ENCODE measurements around the gene KCNG2. TPM values are rescaled to one million over a fixed set of nuclear protein-coding genes. Genes with fewer than 3 reads are reported as not detected.

Gene KCNG2
- total RNA-seq, 1 donor from 2014 or later: not detected

- peaks cover 13% of the 10 kb centered on the region for H3K36me3 Mint-ChIP-seq (ENCODE audit: low read depth)
- peaks cover 57% of the 10 kb centered on the region for H3K9me3 Mint-ChIP-seq (ENCODE audit: low read depth)
- no peak for TF ChIP-seq CTCF (IDR thresholded peaks at IDR 0.05)
- H3K4me3 Mint-ChIP-seq (ENCODE audit: unreplicated experiment): no peak overlapping the region
- no peaks in the 10 kb centered on the region for H3K27me3 Mint-ChIP-seq (ENCODE audit: low read depth)
- DNase-seq (ENCODE audit: low spot score): no peak
- no peak overlapping the region for H3K27ac Mint-ChIP-seq (ENCODE audit: unreplicated experiment)
- no peaks in the 10 kb centered on the region for H3K4me1 Mint-ChIP-seq (ENCODE audit: low read depth)
These were observed 91.8 kb downstream of the KCNG2 start for GRCh38 chr18:79889569-79889968.

GRCh38 chr18:79890674-79891073 is 92.9 kb downstream of the KCNG2 start:
- H3K9me3 Mint-ChIP-seq (ENCODE audit: low read depth): peaks cover 67% of the 10 kb centered on the region
- H3K27ac Mint-ChIP-seq (ENCODE audit: unreplicated experiment): no peak overlapping the region
- no peak for TF ChIP-seq CTCF (IDR thresholded peaks at IDR 0.05)
- no peaks in the 10 kb centered on the region for H3K4me1 Mint-ChIP-seq (ENCODE audit: low read depth)
- no peak overlapping the region for H3K4me3 Mint-ChIP-seq (ENCODE audit: unreplicated experiment)
- DNase-seq (ENCODE audit: low spot score): no peak
- peaks cover 22% of the 10 kb centered on the region for H3K36me3 Mint-ChIP-seq (ENCODE audit: low read depth)
- no peaks in the 10 kb centered on the region for H3K27me3 Mint-ChIP-seq (ENCODE audit: low read depth)

GRCh38 chr18:79896738-79897137 is 99.0 kb downstream of the KCNG2 start:
- TF ChIP-seq CTCF (IDR thresholded peaks at IDR 0.05): no peak
- Mint-ChIP-seq H3K4me3 (ENCODE audit: unreplicated experiment) (no peak overlapping the region), H3K36me3 (ENCODE audit: low read depth) (peaks cover 47% of the 10 kb centered on the region), H3K27ac (ENCODE audit: unreplicated experiment) (no peak overlapping the region), H3K27me3 (ENCODE audit: low read depth) (no peaks in the 10 kb centered on the region), H3K9me3 (ENCODE audit: low read depth) (peaks cover 66% of the 10 kb centered on the region), H3K4me1 (ENCODE audit: low read depth) (no peaks in the 10 kb centered on the region)
- DNase-seq (ENCODE audit: low spot score): no peak

GRCh38 chr18:79897940-79898625 is 100.3 kb downstream of the KCNG2 start:
- peaks cover 54% of the 10 kb centered on the region for H3K9me3 Mint-ChIP-seq (ENCODE audit: low read depth)
- peak; percentile 68 for DNase-seq (ENCODE audit: low spot score)
- H3K4me3 Mint-ChIP-seq (ENCODE audit: unreplicated experiment): no peak overlapping the region
- no peak for TF ChIP-seq CTCF (IDR thresholded peaks at IDR 0.05)
- H3K36me3 Mint-ChIP-seq (ENCODE audit: low read depth): peaks cover 49% of the 10 kb centered on the region
- no peaks in the 10 kb centered on the region for H3K4me1 Mint-ChIP-seq (ENCODE audit: low read depth)
- no peak overlapping the region for H3K27ac Mint-ChIP-seq (ENCODE audit: unreplicated experiment)
- no peaks in the 10 kb centered on the region for H3K27me3 Mint-ChIP-seq (ENCODE audit: low read depth)

- TF ChIP-seq CTCF (IDR thresholded peaks at IDR 0.05): no peak
- peak; percentile 87 for DNase-seq (ENCODE audit: low spot score)
- peaks cover 44% of the 10 kb centered on the region for H3K9me3 Mint-ChIP-seq (ENCODE audit: low read depth)
- no peak overlapping the region for H3K4me3 Mint-ChIP-seq (ENCODE audit: unreplicated experiment)
- no peak overlapping the region for H3K27ac Mint-ChIP-seq (ENCODE audit: unreplicated experiment)
- no peaks in the 10 kb centered on the region for H3K27me3 Mint-ChIP-seq (ENCODE audit: low read depth)
- peaks cover 44% of the 10 kb centered on the region for H3K36me3 Mint-ChIP-seq (ENCODE audit: low read depth)
- no peaks in the 10 kb centered on the region for H3K4me1 Mint-ChIP-seq (ENCODE audit: low read depth)
These were observed 101.3 kb downstream of the KCNG2 start for GRCh38 chr18:79898952-79899608.

All from chondrocyte (in vitro differentiated cells).